GM19099 (cell line): ENCODE measurements around the gene INTS4.

ENCODE experiments used
- POLR2A ChIP-seq: IDR thresholded peaks from 3 replicates; pipeline ENCODE4 v1.6.1; 2011; ENCODE audit warnings: low read depth; ENCODE audit not compliant: insufficient read length; ENCODE audit errors: extremely low read depth

INTS4 gene

GRCh38 chr11:77993902-77994301 lies 566 bp downstream of the INTS4 start:
- TF ChIP-seq POLR2A = no peak

GRCh38 chr11:77990981-77991380 lies 3.5 kb downstream of the INTS4 start:
- TF ChIP-seq POLR2A = no peak

- TF ChIP-seq POLR2A = no peak
These were observed 13.0 kb downstream of the INTS4 start for GRCh38 chr11:77981346-77981947.

- no peak for TF ChIP-seq POLR2A
These were observed 26.1 kb downstream of the INTS4 start for GRCh38 chr11:77968337-77968736.

- TF ChIP-seq POLR2A = no peak
These were observed 26.7 kb downstream of the INTS4 start for GRCh38 chr11:77967753-77968152.

- TF ChIP-seq POLR2A = no peak
These were observed 27.3 kb downstream of the INTS4 start for GRCh38 chr11:77967121-77967520.

GRCh38 chr11:77966338-77966737 lies 28.1 kb downstream of the INTS4 start:
- no peak for TF ChIP-seq POLR2A

GRCh38 chr11:77959434-77959833 lies 35.0 kb downstream of the INTS4 start:
- no peak for TF ChIP-seq POLR2A

GRCh38 chr11:77909277-77909676 lies 85.2 kb downstream of the INTS4 start:
- TF ChIP-seq POLR2A = no peak

GRCh38 chr11:77908835-77909234 lies 85.6 kb downstream of the INTS4 start:
- no peak for TF ChIP-seq POLR2A

GRCh38 chr11:77886401-77886800 lies 108.1 kb downstream of the INTS4 start:
- no peak for TF ChIP-seq POLR2A

- TF ChIP-seq POLR2A = no peak
These were observed 109.7 kb downstream of the INTS4 start for GRCh38 chr11:77884829-77885190.

GRCh38 chr11:77884186-77884828 lies 110.2 kb downstream of the INTS4 start:
- TF ChIP-seq POLR2A = no peak

GRCh38 chr11:77883775-77884174 lies 110.7 kb downstream of the INTS4 start:
- TF ChIP-seq POLR2A = no peak

- TF ChIP-seq POLR2A = no peak
These were observed 112.1 kb downstream of the INTS4 start for GRCh38 chr11:77882396-77882795.

GRCh38 chr11:77879218-77879617 lies 115.2 kb downstream of the INTS4 start:
- TF ChIP-seq POLR2A = no peak

GRCh38 chr11:77876045-77876444 lies 118.4 kb downstream of the INTS4 start:
- no peak for TF ChIP-seq POLR2A
